ENCODE data around the gene PPP2R2C.

- TF ChIP-seq, protein P1, sequence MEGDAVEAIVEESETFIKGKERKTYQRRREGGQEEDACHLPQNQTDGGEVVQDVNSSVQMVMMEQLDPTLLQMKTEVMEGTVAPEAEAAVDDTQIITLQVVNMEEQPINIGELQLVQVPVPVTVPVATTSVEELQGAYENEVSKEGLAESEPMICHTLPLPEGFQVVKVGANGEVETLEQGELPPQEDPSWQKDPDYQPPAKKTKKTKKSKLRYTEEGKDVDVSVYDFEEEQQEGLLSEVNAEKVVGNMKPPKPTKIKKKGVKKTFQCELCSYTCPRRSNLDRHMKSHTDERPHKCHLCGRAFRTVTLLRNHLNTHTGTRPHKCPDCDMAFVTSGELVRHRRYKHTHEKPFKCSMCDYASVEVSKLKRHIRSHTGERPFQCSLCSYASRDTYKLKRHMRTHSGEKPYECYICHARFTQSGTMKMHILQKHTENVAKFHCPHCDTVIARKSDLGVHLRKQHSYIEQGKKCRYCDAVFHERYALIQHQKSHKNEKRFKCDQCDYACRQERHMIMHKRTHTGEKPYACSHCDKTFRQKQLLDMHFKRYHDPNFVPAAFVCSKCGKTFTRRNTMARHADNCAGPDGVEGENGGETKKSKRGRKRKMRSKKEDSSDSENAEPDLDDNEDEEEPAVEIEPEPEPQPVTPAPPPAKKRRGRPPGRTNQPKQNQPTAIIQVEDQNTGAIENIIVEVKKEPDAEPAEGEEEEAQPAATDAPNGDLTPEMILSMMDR (conservative IDR thresholded peaks at IDR 0.05 in 1 of 2, IDR thresholded peaks at IDR 0.05 in 1 of 2; ENCODE audit: extremely low read depth in 1 of 2, insufficient read depth in 1 of 2, low read depth in 1 of 2, low read length in 2 of 2): no peak
- TF ChIP-seq EZH2 (IDR thresholded peaks at IDR 0.05; ENCODE audit: borderline replicate concordance, low read length): no peak
Measured at GRCh38 chr4:6300359-6300758, 172.1 kb downstream of the PPP2R2C start.

Data from mammary epithelial cell (primary cell).